ENCODE measurements around the gene SPRY1.

Gene SPRY1

GRCh38 chr4:123435246-123436113 lies 38.9 kb downstream of the SPRY1 start:
- TF ChIP-seq EZH2 (IDR thresholded peaks at IDR 0.05; ENCODE audit: borderline replicate concordance, low read depth, low read length, severe bottlenecking): no peak
- TF ChIP-seq CTCF (IDR thresholded peaks at IDR 0.05; ENCODE audit: borderline replicate concordance, extremely low read depth, low read length, poor library complexity, severe bottlenecking): no peak
- DNase-seq: no peak
- Histone ChIP-seq H3K36me3 (ENCODE audit: insufficient read depth, low read length) (no peaks in the 10 kb centered on the region), H3K27ac (ENCODE audit: low read length) (no peak overlapping the region), H3K9ac (ENCODE audit: low read depth, low read length) (no peak overlapping the region), H4K20me1 (ENCODE audit: insufficient read depth, low read length) (no peaks in the 10 kb centered on the region), H3K4me2 (ENCODE audit: insufficient read depth, low read length) (no peak overlapping the region), H3K79me2 (ENCODE audit: insufficient read depth, low read length) (no peaks in the 10 kb centered on the region), H3K4me3 (ENCODE audit: low read depth in 1 of 2, low read length in 2 of 2) (no peak overlapping the region), H3K4me1 (ENCODE audit: insufficient read depth, low read length) (no peaks in the 10 kb centered on the region), H3K9me3 (ENCODE audit: insufficient read depth, low read length, severe bottlenecking) (no peaks in the 10 kb centered on the region), H3K27me3 (ENCODE audit: insufficient read depth, low read length, poor library complexity) (no peaks in the 10 kb centered on the region), H2AFZ (ENCODE audit: low read depth, low read length) (no peak overlapping the region)
- no peak for ATAC-seq (ENCODE audit: insufficient read depth, low read depth)

GRCh38 chr4:123438031-123438430 lies 41.4 kb downstream of the SPRY1 start:
- Histone ChIP-seq H3K27ac (ENCODE audit: low read length) (no peak overlapping the region), H3K9me3 (ENCODE audit: insufficient read depth, low read length, severe bottlenecking) (no peaks in the 10 kb centered on the region), H3K4me2 (ENCODE audit: insufficient read depth, low read length) (no peak overlapping the region), H3K79me2 (ENCODE audit: insufficient read depth, low read length) (no peaks in the 10 kb centered on the region), H3K4me1 (ENCODE audit: insufficient read depth, low read length) (no peaks in the 10 kb centered on the region), H3K27me3 (ENCODE audit: insufficient read depth, low read length, poor library complexity) (no peaks in the 10 kb centered on the region), H2AFZ (ENCODE audit: low read depth, low read length) (no peak overlapping the region), H4K20me1 (ENCODE audit: insufficient read depth, low read length) (no peaks in the 10 kb centered on the region), H3K36me3 (ENCODE audit: insufficient read depth, low read length) (no peaks in the 10 kb centered on the region), H3K9ac (ENCODE audit: low read depth, low read length) (no peak overlapping the region), H3K4me3 (ENCODE audit: low read depth in 1 of 2, low read length in 2 of 2) (no peak overlapping the region)
- TF ChIP-seq EZH2 (IDR thresholded peaks at IDR 0.05; ENCODE audit: borderline replicate concordance, low read depth, low read length, severe bottlenecking) (no peak), CTCF (IDR thresholded peaks at IDR 0.05; ENCODE audit: borderline replicate concordance, extremely low read depth, low read length, poor library complexity, severe bottlenecking) (no peak)
- ATAC-seq (ENCODE audit: insufficient read depth, low read depth): no peak
- no peak for DNase-seq

- H4K20me1 ChIP-seq (ENCODE audit: insufficient read depth, low read length): no peaks in the 10 kb centered on the region
- peak; percentile 52 for ATAC-seq (ENCODE audit: insufficient read depth, low read depth)
- no peaks in the 10 kb centered on the region for H3K79me2 ChIP-seq (ENCODE audit: insufficient read depth, low read length)
- TF ChIP-seq CTCF (IDR thresholded peaks at IDR 0.05; ENCODE audit: borderline replicate concordance, extremely low read depth, low read length, poor library complexity, severe bottlenecking) (no peak), EZH2 (IDR thresholded peaks at IDR 0.05; ENCODE audit: borderline replicate concordance, low read depth, low read length, severe bottlenecking) (no peak)
- H3K4me1 ChIP-seq (ENCODE audit: insufficient read depth, low read length): no peaks in the 10 kb centered on the region
- H2AFZ ChIP-seq (ENCODE audit: low read depth, low read length): no peak overlapping the region
- H3K27me3 ChIP-seq (ENCODE audit: insufficient read depth, low read length, poor library complexity): no peaks in the 10 kb centered on the region
- H3K4me2 ChIP-seq (ENCODE audit: insufficient read depth, low read length): no peak overlapping the region
- peak; percentile 20 for DNase-seq
- H3K4me3 ChIP-seq (ENCODE audit: low read depth in 1 of 2, low read length in 2 of 2): no peak overlapping the region
- no peak overlapping the region for H3K9ac ChIP-seq (ENCODE audit: low read depth, low read length)
- H3K9me3 ChIP-seq (ENCODE audit: insufficient read depth, low read length, severe bottlenecking): no peaks in the 10 kb centered on the region
- no peak overlapping the region for H3K27ac ChIP-seq (ENCODE audit: low read length)
- H3K36me3 ChIP-seq (ENCODE audit: insufficient read depth, low read length): no peaks in the 10 kb centered on the region
Measured at GRCh38 chr4:123443401-123444289, 47.0 kb downstream of the SPRY1 start.

Measured in DND-41 (cell line).